Ishikawa (cell line): ENCODE measurements around the gene SERTAD2.

Source experiments
- CEBPB ChIP-seq: IDR thresholded peaks from 2 replicates; pipeline ENCODE4 v1.6.1; 2012
- CREB1 ChIP-seq: IDR thresholded peaks from 2 replicates; pipeline ENCODE4 v1.6.1; 2012; ENCODE audit warnings: low read depth
- EGR1 ChIP-seq: IDR thresholded peaks from 2 replicates; pipeline ENCODE4 v1.6.1; 2012
- EP300 ChIP-seq: IDR thresholded peaks from 2 replicates; pipeline ENCODE4 v1.6.1; 2012; ENCODE audit warnings: borderline replicate concordance
- FOXM1 ChIP-seq: IDR thresholded peaks from 2 replicates; pipeline ENCODE4 v1.6.1; 2012; ENCODE audit warnings: low read depth, borderline replicate concordance
- NFIC ChIP-seq: IDR thresholded peaks from 2 replicates; pipeline ENCODE4 v1.6.1; 2012
- RAD21 ChIP-seq: IDR thresholded peaks from 2 replicates; pipeline ENCODE4 v1.6.1; 2012; ENCODE audit warnings: low read depth
- TAF1 ChIP-seq: IDR thresholded peaks from 2 replicates; pipeline ENCODE4 v1.6.1; 2012; ENCODE audit warnings: low read depth, mild to moderate bottlenecking
- TCF12 ChIP-seq: IDR thresholded peaks from 2 replicates; pipeline ENCODE4 v1.6.1; 2012; ENCODE audit warnings: low read depth
- TEAD4 ChIP-seq: IDR thresholded peaks from 2 replicates; pipeline ENCODE4 v1.6.1; 2012
- YY1 ChIP-seq: IDR thresholded peaks from 2 replicates; pipeline ENCODE4 v1.6.1; 2012; ENCODE audit warnings: low read depth
- ZBTB7A ChIP-seq: IDR thresholded peaks from 2 replicates; pipeline ENCODE4 v1.6.1; 2012; ENCODE audit warnings: low read depth
- TF ChIP-seq, protein P1 (sequence below): IDR thresholded peaks from 2 replicates; pipeline ENCODE4 v1.6.1; 2012; ENCODE audit warnings: low read depth, mild to moderate bottlenecking
- TF ChIP-seq, protein P2 (sequence below): IDR thresholded peaks from 2 replicates; pipeline ENCODE4 v1.6.1; 2012
- TF ChIP-seq, protein P3 (sequence below): IDR thresholded peaks from 2 replicates; pipeline ENCODE4 v1.6.1; 2012

The SERTAD2 gene

DNA sequence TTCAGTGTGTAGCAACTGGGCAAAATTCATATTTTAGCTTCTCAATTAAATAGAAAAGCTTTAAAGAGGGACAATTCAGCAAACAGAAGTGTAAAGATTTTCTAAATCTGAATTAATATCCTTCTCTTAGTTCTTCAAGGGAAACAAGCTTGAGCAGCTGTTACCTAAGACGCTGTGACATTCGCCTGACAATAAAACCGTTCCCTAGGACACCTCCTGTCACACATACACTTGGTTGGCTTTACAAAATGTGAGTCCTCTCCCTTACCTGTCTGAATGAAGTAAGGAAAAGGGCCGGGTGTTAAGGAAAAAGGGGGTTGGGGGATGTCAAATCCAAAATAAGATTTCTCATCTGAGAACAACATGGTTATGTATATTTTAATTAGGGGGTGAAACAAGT, 2.1 kb downstream of the SERTAD2 start:
- TF ChIP-seq CEBPB: no peak
- no peak for TF ChIP-seq FOXM1
- no peak for TF ChIP-seq ZBTB7A
- TF ChIP-seq, protein P1, sequence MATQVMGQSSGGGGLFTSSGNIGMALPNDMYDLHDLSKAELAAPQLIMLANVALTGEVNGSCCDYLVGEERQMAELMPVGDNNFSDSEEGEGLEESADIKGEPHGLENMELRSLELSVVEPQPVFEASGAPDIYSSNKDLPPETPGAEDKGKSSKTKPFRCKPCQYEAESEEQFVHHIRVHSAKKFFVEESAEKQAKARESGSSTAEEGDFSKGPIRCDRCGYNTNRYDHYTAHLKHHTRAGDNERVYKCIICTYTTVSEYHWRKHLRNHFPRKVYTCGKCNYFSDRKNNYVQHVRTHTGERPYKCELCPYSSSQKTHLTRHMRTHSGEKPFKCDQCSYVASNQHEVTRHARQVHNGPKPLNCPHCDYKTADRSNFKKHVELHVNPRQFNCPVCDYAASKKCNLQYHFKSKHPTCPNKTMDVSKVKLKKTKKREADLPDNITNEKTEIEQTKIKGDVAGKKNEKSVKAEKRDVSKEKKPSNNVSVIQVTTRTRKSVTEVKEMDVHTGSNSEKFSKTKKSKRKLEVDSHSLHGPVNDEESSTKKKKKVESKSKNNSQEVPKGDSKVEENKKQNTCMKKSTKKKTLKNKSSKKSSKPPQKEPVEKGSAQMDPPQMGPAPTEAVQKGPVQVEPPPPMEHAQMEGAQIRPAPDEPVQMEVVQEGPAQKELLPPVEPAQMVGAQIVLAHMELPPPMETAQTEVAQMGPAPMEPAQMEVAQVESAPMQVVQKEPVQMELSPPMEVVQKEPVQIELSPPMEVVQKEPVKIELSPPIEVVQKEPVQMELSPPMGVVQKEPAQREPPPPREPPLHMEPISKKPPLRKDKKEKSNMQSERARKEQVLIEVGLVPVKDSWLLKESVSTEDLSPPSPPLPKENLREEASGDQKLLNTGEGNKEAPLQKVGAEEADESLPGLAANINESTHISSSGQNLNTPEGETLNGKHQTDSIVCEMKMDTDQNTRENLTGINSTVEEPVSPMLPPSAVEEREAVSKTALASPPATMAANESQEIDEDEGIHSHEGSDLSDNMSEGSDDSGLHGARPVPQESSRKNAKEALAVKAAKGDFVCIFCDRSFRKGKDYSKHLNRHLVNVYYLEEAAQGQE: no peak
- TF ChIP-seq RAD21: no peak
- no peak for TF ChIP-seq TAF1
- no peak for TF ChIP-seq NFIC
- no peak for TF ChIP-seq EP300
- TF ChIP-seq, protein P2, sequence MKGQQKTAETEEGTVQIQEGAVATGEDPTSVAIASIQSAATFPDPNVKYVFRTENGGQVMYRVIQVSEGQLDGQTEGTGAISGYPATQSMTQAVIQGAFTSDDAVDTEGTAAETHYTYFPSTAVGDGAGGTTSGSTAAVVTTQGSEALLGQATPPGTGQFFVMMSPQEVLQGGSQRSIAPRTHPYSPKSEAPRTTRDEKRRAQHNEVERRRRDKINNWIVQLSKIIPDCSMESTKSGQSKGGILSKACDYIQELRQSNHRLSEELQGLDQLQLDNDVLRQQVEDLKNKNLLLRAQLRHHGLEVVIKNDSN: no peak
- TF ChIP-seq CREB1: no peak
- TF ChIP-seq EGR1: no peak
- TF ChIP-seq TEAD4: no peak
- no peak for TF ChIP-seq TCF12
- TF ChIP-seq, protein P3, sequence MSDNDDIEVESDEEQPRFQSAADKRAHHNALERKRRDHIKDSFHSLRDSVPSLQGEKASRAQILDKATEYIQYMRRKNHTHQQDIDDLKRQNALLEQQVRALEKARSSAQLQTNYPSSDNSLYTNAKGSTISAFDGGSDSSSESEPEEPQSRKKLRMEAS: no peak
- TF ChIP-seq YY1: no peak

DNA sequence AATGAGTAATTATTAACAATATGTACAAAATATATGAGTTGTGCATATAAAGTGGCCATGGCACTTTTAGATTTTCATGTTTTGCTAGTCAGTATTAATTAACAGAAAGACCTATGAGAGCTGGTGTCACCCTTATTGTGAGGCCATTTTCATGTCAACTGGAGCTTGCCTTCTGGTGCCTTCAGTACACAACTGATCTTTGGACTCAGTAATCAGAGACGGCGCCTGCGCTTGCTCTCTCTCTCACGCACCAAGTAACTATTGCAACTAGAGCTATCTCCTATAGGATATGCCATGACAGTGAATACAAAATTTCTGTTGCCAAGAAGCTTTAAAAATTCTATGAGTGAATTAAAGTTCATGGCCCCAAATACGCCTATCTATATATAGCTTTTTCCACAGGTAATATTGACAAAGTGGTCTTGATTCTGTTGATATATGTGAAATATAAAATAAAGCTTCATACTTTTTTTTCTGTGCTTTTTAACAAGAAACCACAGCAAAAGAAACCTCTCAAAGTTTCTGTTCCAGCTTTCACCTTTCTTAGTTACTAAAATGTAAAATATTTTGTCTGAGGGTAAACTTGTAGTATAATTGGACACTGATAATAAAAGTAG, 2.9 kb downstream of the SERTAD2 start:
- TF ChIP-seq, protein P2: no peak
- TF ChIP-seq ZBTB7A (no peak), TCF12 (no peak), CREB1 (no peak), YY1 (no peak), RAD21 (no peak), EGR1 (no peak), CEBPB (no peak), EP300 (no peak), NFIC (no peak), FOXM1 (no peak), TAF1 (no peak), TEAD4 (no peak)
- TF ChIP-seq, protein P1: no peak
- TF ChIP-seq, protein P3: no peak

DNA sequence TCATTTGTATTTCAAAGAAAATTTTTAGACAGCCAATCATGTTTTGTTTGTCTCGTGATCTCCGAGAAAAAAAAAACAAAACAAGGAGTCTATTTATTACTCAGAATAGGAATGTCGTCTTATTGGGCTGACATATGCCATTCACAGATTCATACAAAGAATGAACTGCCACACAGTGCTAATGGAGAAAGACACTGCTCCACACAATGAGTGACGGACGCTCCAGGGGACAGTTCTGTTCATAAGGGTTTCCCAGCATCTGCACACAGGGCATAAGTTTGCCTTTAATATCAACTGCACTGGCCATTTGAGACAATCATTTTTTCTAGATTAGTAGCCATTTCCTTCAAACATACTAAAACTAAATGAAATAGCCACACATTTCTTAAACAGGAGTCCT, 3.4 kb downstream of the SERTAD2 start:
- TF ChIP-seq, protein P3: no peak
- no peak for TF ChIP-seq TCF12

DNA sequence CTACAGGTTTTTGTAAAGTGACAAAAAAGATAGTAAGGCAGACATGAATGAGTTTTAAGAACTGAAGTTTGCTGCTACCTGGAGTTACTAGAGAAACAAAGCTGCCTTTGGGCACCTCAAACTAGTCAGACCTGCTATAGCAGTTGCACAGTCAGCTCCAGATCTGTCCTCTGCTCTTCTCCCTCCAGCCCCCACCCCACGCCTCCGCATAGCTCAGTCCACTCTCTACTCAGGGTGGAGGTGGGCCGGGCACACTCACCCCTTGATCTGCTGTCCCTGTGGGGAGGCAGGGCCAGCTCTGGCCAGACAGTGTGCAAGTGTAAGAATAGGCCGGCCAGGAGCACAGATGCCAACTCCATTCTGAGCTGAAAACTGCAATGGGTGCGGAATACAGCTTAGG, 4.1 kb downstream of the SERTAD2 start:
- TF ChIP-seq TEAD4 (peak; percentile 48), EGR1 (peak; percentile 92), ZBTB7A (0 out of 2 replicates have a peak, but pooled peaks have one; percentile 54), EP300 (no peak; the same call in 1 of the 2 replicates), CREB1 (no peak), RAD21 (no peak)
- TF ChIP-seq, protein P3: no peak

DNA sequence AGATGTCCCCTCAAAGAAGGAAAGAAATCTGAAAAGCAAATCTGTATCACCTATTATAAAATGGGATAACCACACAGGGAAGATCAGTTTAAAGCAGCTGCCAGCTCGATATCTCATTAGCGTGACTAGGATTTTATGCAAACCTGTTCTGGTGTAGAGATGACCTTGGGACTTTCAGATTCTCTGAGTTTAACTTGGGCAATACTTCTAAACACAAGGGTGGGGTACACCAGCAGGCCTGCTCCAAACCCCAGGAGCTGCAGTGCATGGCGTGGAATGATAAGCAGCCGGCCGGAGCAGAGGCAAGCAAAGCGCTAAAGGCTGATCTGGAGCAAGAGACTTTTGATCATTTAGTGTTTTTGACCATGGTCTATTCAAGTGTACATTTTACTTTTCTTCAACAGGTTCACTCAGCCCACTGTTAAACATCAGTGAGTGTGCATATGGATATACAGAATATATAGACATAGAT, 4.7 kb downstream of the SERTAD2 start:
- TF ChIP-seq TAF1: no peak
- TF ChIP-seq TCF12: no peak
- TF ChIP-seq CEBPB: no peak
- no peak for TF ChIP-seq NFIC
- TF ChIP-seq, protein P3: no peak
- TF ChIP-seq FOXM1: no peak
- TF ChIP-seq CREB1: no peak
